Femur (tissue), 1 donor: ENCODE results near the gene CEP72.
"Not testable (repeated sequence)": the region's sequence is repeated elsewhere in the genome, so short reads cannot be mapped to it uniquely, and the experiment has no call there.

ENCODE experiments used
- DNase-seq: peaks from one replicate; pipeline ENCODE4 v3.0.0-alpha.2; 2017

CEP72 gene

DNA sequence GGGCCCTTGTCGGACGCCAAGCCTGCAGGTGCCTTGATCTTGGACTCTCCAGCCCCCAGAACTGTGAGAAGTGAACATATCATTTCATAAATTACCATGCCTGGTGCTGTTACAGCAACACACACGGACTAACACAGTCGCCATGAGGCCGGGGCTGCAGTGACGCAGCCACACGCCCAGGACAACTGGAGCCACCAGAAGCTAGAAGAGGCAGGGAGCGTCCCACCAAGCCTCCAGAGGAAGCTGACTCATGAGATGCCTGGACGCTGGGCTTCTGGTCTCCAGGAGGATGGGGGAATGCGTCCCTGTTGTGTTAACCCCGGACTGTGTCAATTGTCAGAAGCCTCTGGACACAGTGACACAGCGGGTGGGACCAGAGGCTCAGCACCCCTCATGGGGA, 74.8 kb downstream of the CEP72 start:
- DNase-seq, result not testable (repeated sequence)

DNA sequence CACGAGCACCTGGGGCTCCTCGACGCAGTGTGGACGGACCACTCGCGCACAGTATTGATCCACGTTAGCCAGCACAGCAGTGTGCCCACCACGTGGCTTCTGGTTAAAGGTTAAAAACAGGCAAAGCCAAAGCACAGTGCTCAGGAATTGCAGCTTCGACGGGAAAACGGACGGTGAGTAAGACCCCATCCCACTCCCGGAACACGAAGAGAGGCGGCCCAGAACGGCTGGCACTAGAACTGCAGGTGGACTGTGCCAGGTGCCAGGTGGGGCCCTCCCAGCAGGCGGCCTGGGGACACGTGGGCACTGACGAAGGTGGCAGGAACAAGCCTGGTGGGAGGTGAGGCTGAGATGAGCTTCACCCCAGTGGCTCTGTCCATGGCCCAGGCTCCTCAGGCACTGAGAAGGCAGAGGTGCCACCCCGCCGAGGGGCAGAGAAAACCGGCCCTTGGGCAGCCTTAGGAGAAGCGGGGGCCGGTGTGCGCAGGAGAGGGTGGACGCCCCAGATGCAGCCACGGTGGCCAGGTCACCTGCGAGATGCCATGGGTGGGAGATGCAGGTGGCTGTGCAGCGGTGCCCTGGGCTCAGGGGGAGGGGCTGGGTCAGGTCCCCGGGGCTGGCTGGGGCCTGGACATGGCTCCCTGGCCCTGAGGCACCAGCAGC, 76.3 kb downstream of the CEP72 start:
- DNase-seq, result peak; percentile 12

DNA sequence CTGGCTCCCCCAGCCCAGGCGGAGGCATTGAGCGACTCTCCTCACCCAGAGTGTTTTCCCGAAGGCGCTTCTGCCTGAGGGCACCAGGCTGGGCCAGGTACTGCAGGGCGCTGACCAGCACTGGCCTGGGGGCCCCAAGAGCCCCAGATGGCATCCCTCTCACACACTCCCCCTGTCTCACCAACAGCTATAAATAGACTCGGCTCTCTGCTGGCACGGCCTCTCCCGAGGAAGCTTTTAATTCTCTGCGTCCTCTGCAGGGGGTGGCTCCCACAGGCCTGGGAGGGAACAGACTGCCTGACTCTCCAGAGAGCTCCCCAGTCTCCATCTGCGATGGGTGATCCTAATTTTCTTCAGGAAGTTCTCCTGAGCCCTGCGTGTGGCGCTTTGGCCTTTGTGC, 78.2 kb downstream of the CEP72 start:
- not testable (repeated sequence) for DNase-seq

DNA sequence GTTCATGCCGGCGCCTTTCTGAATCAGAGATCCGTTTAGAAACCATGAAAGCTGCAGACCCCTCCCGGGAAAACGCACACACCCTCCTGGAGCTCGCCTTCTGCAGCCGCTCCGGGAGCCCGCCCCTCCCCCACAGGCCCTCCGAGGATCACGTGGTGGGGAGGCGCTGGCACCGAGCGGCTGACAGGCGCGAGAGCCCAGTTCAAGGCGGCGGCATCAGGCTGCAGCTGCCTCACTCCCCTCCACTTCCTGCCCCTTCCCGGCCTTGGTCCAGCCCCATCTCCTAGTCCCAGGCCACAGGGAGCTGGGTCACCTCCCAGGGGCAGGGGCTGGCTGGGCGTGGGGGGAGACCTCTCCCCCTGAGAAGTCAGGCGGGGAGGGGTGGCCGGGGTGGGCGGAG, 78.9 kb downstream of the CEP72 start:
- not testable (repeated sequence) for DNase-seq

DNA sequence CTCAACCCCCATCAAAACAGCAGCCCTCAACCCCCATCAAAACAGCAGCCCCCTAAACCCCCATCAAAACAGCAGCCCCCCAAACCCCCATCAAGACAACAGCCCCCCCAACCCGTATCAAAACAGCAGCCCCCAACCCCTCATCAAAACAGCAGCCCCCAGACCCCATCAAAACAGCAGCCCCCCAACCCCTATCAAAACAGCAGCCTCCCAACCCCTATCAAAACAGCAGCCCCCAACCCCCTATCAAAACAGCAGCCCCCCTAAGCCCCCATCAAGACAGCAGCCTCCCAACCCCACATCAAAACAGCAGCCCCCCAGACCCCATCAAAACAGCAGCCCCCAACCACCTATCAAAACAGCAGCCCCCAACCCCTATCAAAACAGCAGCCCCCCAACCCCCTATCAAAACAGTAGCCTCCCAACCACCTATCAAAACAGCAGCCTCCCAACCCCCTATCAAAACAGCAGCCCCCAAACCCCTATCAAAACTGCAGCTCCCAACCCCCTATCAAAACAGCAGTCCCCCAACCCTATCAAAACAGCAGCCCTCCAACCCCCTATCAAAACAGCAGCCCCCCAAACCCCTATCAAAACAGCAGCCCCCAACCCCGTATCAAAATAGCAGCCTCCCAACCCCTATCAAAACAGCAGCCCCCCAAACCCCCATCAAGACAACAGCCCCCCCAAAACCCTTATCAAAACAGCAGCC, 79.8 kb downstream of the CEP72 start:
- no peak for DNase-seq

DNA sequence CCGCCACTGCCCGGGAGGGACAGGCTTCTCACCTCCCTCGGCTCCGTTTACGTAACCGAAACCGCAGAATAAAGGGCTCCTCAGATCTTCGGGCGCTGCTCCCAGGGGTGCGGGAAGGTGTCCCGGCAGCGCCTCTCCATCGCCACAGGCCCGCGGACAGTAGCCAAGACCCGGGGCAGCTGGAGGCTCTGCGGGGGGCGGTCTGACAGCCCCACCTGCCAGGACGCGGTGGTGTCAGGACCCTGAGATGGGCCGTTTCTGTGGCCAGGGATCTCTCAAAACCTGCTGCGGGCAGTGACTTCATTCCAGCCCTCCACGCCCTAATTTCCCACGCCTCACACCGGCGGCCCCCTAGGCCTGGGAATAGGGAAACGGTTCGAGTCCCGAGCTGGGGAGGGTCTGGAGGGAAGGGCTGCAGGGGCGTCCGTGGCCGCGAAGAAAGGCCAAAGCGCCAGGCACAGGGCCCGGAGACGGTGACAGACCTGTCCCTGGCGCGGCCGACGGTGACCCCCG, 80.4 kb downstream of the CEP72 start:
- not testable (repeated sequence) for DNase-seq

DNA sequence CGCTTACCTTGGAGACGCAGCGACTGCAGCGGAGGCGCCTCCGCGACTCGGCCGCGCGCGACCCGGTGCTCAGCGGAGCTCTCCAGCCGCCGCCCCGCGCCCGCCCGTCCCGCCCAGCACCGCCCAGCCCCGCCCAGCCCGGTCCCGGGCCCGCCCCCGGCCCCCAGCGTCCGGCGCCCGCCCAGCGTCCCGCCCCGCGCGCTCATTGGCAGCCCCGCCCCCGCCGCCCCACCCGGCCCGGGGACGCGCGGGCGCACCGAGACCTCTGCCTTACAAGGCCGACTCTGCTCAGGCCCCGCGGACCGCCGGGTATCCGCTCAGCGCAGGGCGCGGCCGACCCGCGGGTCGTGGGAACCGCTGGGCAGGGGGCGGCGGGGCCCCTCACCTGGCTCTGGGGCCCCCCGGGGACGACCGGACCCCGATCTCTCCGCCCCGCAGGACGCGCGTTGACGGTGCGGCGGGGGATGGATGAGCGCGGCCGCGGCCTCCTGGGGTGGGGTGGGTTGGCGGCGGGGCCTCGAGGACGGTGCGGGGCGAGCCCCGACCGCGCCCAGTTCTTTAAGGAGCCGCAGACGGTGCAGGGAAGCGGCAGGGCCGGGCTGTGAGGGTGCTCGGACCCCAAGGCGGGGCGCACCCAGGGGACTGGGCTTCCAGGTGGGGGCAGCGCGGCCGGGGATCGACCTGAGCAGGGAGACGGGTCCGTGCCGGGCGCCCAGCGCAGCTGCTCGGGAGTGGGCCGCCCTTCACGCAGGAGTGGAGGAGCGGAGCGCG, 81.3 kb downstream of the CEP72 start, which contains the start of gene TPPP:
TSS of gene TPPP (minus strand) at position 82 of the 771 bp plus-strand sequence. CDS start 15,292 bp downstream, outside the sequence.
- peak; percentile 90 for DNase-seq

DNA sequence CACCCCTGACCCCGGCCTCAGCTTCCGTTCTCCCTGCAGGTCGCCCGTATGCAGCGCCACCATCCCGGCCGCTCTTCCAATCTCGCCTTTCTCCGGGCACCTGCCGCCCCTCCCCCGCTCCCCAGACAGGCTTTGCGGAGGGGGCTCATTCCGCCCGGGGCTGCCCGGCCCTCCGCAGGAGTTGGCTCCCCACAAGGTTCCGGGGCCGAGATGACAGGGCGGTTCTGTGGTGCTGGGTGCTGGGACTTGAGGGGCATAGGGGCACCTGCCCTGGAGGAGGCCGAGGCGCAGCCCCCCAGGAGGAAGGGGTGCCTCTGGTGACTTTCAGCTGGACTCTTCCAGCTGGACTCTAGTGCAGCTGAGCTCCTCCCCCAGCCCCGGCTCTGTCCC, 81.9 kb downstream of the CEP72 start:
- DNase-seq, result not testable (repeated sequence)

DNA sequence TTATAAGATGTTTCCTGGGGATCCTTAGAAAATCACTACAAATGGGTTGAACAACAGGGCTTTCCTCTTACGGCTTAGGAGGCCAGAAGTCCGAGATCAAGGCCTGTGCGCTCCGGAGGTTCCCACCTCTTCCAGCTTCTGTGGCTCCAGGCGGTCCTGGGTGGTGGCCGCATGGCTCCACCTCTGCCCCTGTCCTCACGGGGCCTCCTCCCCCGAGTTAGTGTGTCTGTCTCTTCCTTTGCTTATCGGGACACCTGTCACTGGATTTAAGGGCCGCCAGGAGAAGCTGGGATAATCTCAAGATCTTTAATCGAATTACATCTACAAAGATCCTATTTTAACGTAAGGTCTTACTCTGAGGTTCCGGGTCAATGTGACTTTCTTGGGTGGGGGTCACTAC, 83.3 kb downstream of the CEP72 start:
- not testable (repeated sequence) for DNase-seq

DNA sequence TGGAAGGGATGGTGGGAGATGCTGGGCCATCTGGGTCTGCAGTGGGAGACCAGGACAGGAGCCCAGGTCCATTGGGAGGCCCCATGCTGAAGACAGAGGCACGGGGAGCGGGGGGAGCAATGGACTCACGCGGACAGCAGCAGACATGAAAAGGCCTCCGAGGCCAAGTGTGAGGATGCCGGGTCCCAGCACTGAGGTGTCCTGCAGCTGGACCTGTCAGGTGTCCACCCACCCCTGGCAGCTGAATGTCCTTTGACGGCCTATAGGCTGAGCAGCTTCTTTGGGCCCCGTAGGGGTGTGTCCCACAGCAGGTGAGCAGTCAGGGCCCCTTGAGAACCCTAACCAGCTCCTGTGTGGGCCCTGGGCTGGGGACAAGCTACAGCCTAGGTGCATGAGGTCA, 84.1 kb downstream of the CEP72 start:
- DNase-seq, result not testable (repeated sequence)

DNA sequence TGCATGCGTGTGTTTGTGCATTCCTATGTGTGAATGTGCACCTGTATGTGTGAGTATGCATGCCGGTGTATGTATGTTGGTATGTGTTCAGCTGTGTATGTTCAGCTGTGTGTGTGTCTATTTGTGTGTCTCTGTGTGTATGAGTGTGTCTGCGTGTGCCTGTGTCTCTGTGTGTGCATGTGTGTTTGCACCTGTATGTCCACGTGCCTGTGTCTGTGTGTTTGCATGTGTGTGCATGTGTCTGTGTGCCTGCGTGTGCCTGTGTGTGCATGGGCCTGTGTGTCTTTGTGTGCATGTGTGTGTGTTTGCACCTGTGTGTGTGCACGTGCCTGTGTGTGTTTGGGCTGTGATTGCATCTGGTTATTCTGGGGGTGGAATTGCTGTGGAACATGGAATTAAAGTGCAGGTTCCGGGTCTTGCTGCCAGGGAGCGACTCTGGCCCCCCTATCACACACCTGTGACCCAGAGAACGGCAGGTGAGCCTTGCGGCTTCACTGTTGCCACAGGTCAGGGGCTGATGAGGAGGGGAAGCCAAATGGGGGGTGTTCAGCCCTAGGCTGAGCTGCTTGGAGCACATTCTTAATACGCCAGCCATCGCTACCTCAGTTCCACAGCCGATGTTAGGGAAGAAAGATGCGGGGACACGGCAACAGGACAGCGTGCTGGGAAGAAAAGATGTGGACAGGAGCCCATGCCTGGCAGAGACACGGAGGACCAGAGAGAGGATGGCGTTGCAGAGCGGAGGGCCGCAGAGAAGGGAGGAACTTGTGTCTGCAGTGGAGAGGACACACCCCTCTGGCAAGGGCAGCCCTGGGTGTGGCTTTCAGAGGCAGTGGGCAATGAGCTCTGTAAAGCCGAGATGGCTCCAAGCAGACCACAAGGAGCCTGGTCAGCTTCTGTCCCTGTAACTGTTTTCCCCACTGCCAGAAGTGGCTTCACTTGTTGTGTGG, 84.9 kb downstream of the CEP72 start:
- not testable (repeated sequence) for DNase-seq
